OCI-LY7 (cell line): ENCODE data around the gene FGGY.

Experiments
- EZH2phosphoT487 ChIP-seq: fragments of 200-600 bp; sonication (generic); IDR thresholded peaks from 2 replicates; pipeline ENCODE4 v1.6.1; 2018; ENCODE audit warnings: low read depth, borderline replicate concordance, mild to moderate bottlenecking, mixed run types, antibody characterized with exemption, low read length, moderate library complexity, mixed read lengths
- TF ChIP-seq, protein P1 (sequence below): fragments of 200-600 bp; sonication (generic); conservative IDR thresholded peaks from 2 replicates; pipeline ENCODE4 v1.5.1; 2014; ENCODE audit warnings: mild to moderate bottlenecking, antibody characterized with exemption, low read length, moderate library complexity, mixed read lengths

DNA sequence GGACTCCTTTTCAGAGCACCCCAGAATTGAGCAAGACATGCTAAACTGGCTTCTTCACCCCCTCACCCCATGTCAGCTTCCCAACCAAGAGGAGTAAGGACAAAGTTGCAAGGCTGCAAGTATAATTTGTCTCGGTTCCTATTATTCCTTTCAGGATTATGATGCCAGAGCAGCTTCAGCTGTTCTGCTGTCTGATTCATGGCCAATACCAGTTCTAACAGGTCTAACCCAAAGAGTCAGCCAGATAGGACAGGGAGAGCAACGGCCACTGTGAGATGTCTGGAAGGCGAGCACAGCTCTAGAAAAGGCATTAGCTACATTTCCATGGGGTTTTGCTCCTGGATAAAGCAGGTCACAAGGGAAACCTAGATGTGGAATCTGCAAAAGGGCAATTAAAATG lies 464.5 kb downstream of the FGGY start:
- TF ChIP-seq, protein P1, sequence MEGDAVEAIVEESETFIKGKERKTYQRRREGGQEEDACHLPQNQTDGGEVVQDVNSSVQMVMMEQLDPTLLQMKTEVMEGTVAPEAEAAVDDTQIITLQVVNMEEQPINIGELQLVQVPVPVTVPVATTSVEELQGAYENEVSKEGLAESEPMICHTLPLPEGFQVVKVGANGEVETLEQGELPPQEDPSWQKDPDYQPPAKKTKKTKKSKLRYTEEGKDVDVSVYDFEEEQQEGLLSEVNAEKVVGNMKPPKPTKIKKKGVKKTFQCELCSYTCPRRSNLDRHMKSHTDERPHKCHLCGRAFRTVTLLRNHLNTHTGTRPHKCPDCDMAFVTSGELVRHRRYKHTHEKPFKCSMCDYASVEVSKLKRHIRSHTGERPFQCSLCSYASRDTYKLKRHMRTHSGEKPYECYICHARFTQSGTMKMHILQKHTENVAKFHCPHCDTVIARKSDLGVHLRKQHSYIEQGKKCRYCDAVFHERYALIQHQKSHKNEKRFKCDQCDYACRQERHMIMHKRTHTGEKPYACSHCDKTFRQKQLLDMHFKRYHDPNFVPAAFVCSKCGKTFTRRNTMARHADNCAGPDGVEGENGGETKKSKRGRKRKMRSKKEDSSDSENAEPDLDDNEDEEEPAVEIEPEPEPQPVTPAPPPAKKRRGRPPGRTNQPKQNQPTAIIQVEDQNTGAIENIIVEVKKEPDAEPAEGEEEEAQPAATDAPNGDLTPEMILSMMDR: no peak
- TF ChIP-seq EZH2phosphoT487: no peak
